Stomach (tissue), 4 donors: ENCODE results near the gene WASF2.

Source experiments
- CTCF ChIP-seq, 7 experiments: fragments of 450-650 bp in 4 of 7; fragments of 200-600 bp in 3 of 7; sonication (generic) in 3 of 7; IDR thresholded peaks; one replicate each; pipeline ENCODE4 v1.5.1; 2016 to 2019; ENCODE audit warnings: antibody characterized with exemption in 7 of 7, control low read depth in 2 of 7, mild to moderate bottlenecking in 1 of 7
- EP300 ChIP-seq: sonication (generic); formaldehyde crosslinking; IDR thresholded peaks from one replicate; pipeline ENCODE4 v1.6.1; 2017; ENCODE audit warnings: antibody characterized with exemption
- POLR2A ChIP-seq, 4 donors: fragments of 450-650 bp; IDR thresholded peaks; one replicate each; pipeline ENCODE4 v1.6.1; 2016; ENCODE audit warnings: antibody characterized with exemption in 4 of 4, control low read depth in 2 of 4, mild to moderate bottlenecking in 1 of 4, moderate library complexity in 1 of 4

GRCh38 chr1:27436204-27437159, 53.5 kb downstream of the WASF2 start:
- TF ChIP-seq POLR2A (IDR thresholded peaks at IDR 0.05), result peak in 1 of 4 donors; percentile 26
- no peak for TF ChIP-seq EP300
- TF ChIP-seq CTCF (IDR thresholded peaks at IDR 0.05), result no peak
